ENCODE results near the gene KDM5C.

The KDM5C gene

GRCh38 chrX:53224860-53225797 lies at the start of gene KDM5C:
Gene KDM5C (minus strand): TSS chrX:53225207. CDS start chrX:53224889, 318 bp downstream.
- peak; percentile 78 for DNase-seq (ENCODE audit: low read depth)

- DNase-seq (ENCODE audit: low read depth), result no peak
Observed at GRCh38 chrX:53272808-53273337, 47.9 kb upstream of the KDM5C start.

- DNase-seq (ENCODE audit: low read depth), result no peak
Observed at GRCh38 chrX:53269536-53270107, 44.6 kb upstream of the KDM5C start.

GRCh38 chrX:53268173-53268572 lies 43.2 kb upstream of the KDM5C start:
- DNase-seq (ENCODE audit: low read depth), result no peak

GRCh38 chrX:53266914-53267313 lies 41.9 kb upstream of the KDM5C start:
- DNase-seq (ENCODE audit: low read depth), result no peak

GRCh38 chrX:53265771-53266574 lies 41.0 kb upstream of the KDM5C start:
- DNase-seq (ENCODE audit: low read depth), result no peak

GRCh38 chrX:53263597-53264094 lies 38.6 kb upstream of the KDM5C start:
- no peak for DNase-seq (ENCODE audit: low read depth)

- no peak for DNase-seq (ENCODE audit: low read depth)
Observed at GRCh38 chrX:53262918-53263394, 37.9 kb upstream of the KDM5C start.

GRCh38 chrX:53262189-53262917 lies 37.3 kb upstream of the KDM5C start:
- no peak for DNase-seq (ENCODE audit: low read depth)

- no peak for DNase-seq (ENCODE audit: low read depth)
Observed at GRCh38 chrX:53261355-53261972, 36.5 kb upstream of the KDM5C start.

- no peak for DNase-seq (ENCODE audit: low read depth)
Observed at GRCh38 chrX:53260836-53261235, 35.8 kb upstream of the KDM5C start.

GRCh38 chrX:53257670-53258423 lies 32.8 kb upstream of the KDM5C start:
- no peak for DNase-seq (ENCODE audit: low read depth)

GRCh38 chrX:53257166-53257565 lies 32.2 kb upstream of the KDM5C start:
- no peak for DNase-seq (ENCODE audit: low read depth)

- no peak for DNase-seq (ENCODE audit: low read depth)
Observed at GRCh38 chrX:53256446-53257041, 31.5 kb upstream of the KDM5C start.

- no peak for DNase-seq (ENCODE audit: low read depth)
Observed at GRCh38 chrX:53255738-53256191, 30.8 kb upstream of the KDM5C start.

- DNase-seq (ENCODE audit: low read depth), result no peak
Observed at GRCh38 chrX:53254570-53255461, 29.8 kb upstream of the KDM5C start.

- DNase-seq (ENCODE audit: low read depth), result no peak
Observed at GRCh38 chrX:53253293-53254020, 28.4 kb upstream of the KDM5C start.

- peak; percentile 36 for DNase-seq (ENCODE audit: low read depth)
Observed at GRCh38 chrX:53251307-53251706, 26.3 kb upstream of the KDM5C start.

Measured in HS-5 (cell line).